ENCODE measurements around the gene ELMO3. TPM values are rescaled to one million over a fixed set of nuclear protein-coding genes. Genes with fewer than 3 reads are reported as not detected.

The ELMO3 gene
- total RNA-seq, 1 donor = 0.36 TPM

- Histone ChIP-seq H3K27ac (ENCODE audit: low read depth, low read length) (no peak overlapping the region), H3K4me1 (ENCODE audit: insufficient read depth, low read length) (peaks cover 27% of the 10 kb centered on the region), H3K4me2 (ENCODE audit: insufficient read depth, low read length) (no peak overlapping the region), H3K4me3 (ENCODE audit: insufficient read depth, low read length) (no peak overlapping the region), H3K27me3 (ENCODE audit: insufficient read depth, low read length) (no peaks in the 10 kb centered on the region), H3K79me2 (ENCODE audit: insufficient read depth, low read length) (peaks cover 42% of the 10 kb centered on the region), H3K36me3 (ENCODE audit: insufficient read depth, low read length) (peaks cover 49% of the 10 kb centered on the region), H3K9me3 (ENCODE audit: low read depth, low read length) (no peaks in the 10 kb centered on the region), H2AFZ (ENCODE audit: low read length) (no peak overlapping the region), H4K20me1 (ENCODE audit: insufficient read depth, low read length) (peaks cover 46% of the 10 kb centered on the region)
- TF ChIP-seq CTCF (IDR thresholded peaks at IDR 0.05; ENCODE audit: extremely low read depth, low read depth, low read length) = no peak
- DNase-seq (ENCODE audit: insufficient read length, low spot score, missing footprints) = peak; percentile 67
Observed at GRCh38 chr16:67195676-67196075, 3.3 kb upstream of the ELMO3 start.

GRCh38 chr16:67196881-67197280 lies 2.0 kb upstream of the ELMO3 start:
- H4K20me1 ChIP-seq (ENCODE audit: insufficient read depth, low read length) = peaks cover 46% of the 10 kb centered on the region
- no peak overlapping the region for H3K4me2 ChIP-seq (ENCODE audit: insufficient read depth, low read length)
- peaks cover 17% of the 10 kb centered on the region for H3K4me1 ChIP-seq (ENCODE audit: insufficient read depth, low read length)
- H3K4me3 ChIP-seq (ENCODE audit: insufficient read depth, low read length) = no peak overlapping the region
- peaks cover 49% of the 10 kb centered on the region for H3K36me3 ChIP-seq (ENCODE audit: insufficient read depth, low read length)
- TF ChIP-seq CTCF (IDR thresholded peaks at IDR 0.05; ENCODE audit: extremely low read depth, low read depth, low read length) = no peak
- H2AFZ ChIP-seq (ENCODE audit: low read length) = no peak overlapping the region
- peaks cover 42% of the 10 kb centered on the region for H3K79me2 ChIP-seq (ENCODE audit: insufficient read depth, low read length)
- H3K27ac ChIP-seq (ENCODE audit: low read depth, low read length) = no peak overlapping the region
- H3K9me3 ChIP-seq (ENCODE audit: low read depth, low read length) = no peaks in the 10 kb centered on the region
- no peaks in the 10 kb centered on the region for H3K27me3 ChIP-seq (ENCODE audit: insufficient read depth, low read length)
- DNase-seq (ENCODE audit: insufficient read length, low spot score, missing footprints) = no peak

- H2AFZ ChIP-seq (ENCODE audit: low read length) = no peak overlapping the region
- H3K79me2 ChIP-seq (ENCODE audit: insufficient read depth, low read length) = peaks cover 35% of the 10 kb centered on the region
- no peaks in the 10 kb centered on the region for H3K9me3 ChIP-seq (ENCODE audit: low read depth, low read length)
- no peak overlapping the region for H3K27ac ChIP-seq (ENCODE audit: low read depth, low read length)
- H3K4me2 ChIP-seq (ENCODE audit: insufficient read depth, low read length) = no peak overlapping the region
- peaks cover 43% of the 10 kb centered on the region for H4K20me1 ChIP-seq (ENCODE audit: insufficient read depth, low read length)
- no peak overlapping the region for H3K4me3 ChIP-seq (ENCODE audit: insufficient read depth, low read length)
- H3K36me3 ChIP-seq (ENCODE audit: insufficient read depth, low read length) = peaks cover 52% of the 10 kb centered on the region
- no peaks in the 10 kb centered on the region for H3K27me3 ChIP-seq (ENCODE audit: insufficient read depth, low read length)
- peaks cover 14% of the 10 kb centered on the region for H3K4me1 ChIP-seq (ENCODE audit: insufficient read depth, low read length)
- TF ChIP-seq CTCF (IDR thresholded peaks at IDR 0.05; ENCODE audit: extremely low read depth, low read depth, low read length) = no peak
- DNase-seq (ENCODE audit: insufficient read length, low spot score, missing footprints) = no peak
Observed at GRCh38 chr16:67197704-67198103, 1.2 kb upstream of the ELMO3 start.

GRCh38 chr16:67198238-67198734 lies 645 bp upstream of the ELMO3 start:
- H3K4me3 ChIP-seq (ENCODE audit: insufficient read depth, low read length) = no peak overlapping the region
- H3K9me3 ChIP-seq (ENCODE audit: low read depth, low read length) = no peaks in the 10 kb centered on the region
- H3K4me2 ChIP-seq (ENCODE audit: insufficient read depth, low read length) = no peak overlapping the region
- H3K36me3 ChIP-seq (ENCODE audit: insufficient read depth, low read length) = peaks cover 54% of the 10 kb centered on the region
- peaks cover 30% of the 10 kb centered on the region for H3K79me2 ChIP-seq (ENCODE audit: insufficient read depth, low read length)
- no peak overlapping the region for H3K27ac ChIP-seq (ENCODE audit: low read depth, low read length)
- H3K4me1 ChIP-seq (ENCODE audit: insufficient read depth, low read length) = peaks cover 8% of the 10 kb centered on the region
- no peak overlapping the region for H2AFZ ChIP-seq (ENCODE audit: low read length)
- DNase-seq (ENCODE audit: insufficient read length, low spot score, missing footprints) = peak; percentile 99
- peaks cover 37% of the 10 kb centered on the region for H4K20me1 ChIP-seq (ENCODE audit: insufficient read depth, low read length)
- TF ChIP-seq CTCF (IDR thresholded peaks at IDR 0.05; ENCODE audit: extremely low read depth, low read depth, low read length) = peak; percentile 83
- H3K27me3 ChIP-seq (ENCODE audit: insufficient read depth, low read length) = no peaks in the 10 kb centered on the region
